Measurements from ENCODE around the gene RNF8.

- TF ChIP-seq MXI1 (IDR thresholded peaks at IDR 0.05; ENCODE audit: borderline replicate concordance, low read depth, low read length), result no peak
- TF ChIP-seq POLR2A (IDR thresholded peaks at IDR 0.05; ENCODE audit: low read depth, low read length), result no peak
- TF ChIP-seq, protein P1, sequence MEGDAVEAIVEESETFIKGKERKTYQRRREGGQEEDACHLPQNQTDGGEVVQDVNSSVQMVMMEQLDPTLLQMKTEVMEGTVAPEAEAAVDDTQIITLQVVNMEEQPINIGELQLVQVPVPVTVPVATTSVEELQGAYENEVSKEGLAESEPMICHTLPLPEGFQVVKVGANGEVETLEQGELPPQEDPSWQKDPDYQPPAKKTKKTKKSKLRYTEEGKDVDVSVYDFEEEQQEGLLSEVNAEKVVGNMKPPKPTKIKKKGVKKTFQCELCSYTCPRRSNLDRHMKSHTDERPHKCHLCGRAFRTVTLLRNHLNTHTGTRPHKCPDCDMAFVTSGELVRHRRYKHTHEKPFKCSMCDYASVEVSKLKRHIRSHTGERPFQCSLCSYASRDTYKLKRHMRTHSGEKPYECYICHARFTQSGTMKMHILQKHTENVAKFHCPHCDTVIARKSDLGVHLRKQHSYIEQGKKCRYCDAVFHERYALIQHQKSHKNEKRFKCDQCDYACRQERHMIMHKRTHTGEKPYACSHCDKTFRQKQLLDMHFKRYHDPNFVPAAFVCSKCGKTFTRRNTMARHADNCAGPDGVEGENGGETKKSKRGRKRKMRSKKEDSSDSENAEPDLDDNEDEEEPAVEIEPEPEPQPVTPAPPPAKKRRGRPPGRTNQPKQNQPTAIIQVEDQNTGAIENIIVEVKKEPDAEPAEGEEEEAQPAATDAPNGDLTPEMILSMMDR (conservative IDR thresholded peaks at IDR 0.05; ENCODE audit: low read depth, low read length), result no peak
Observed at GRCh38 chr6:37393381-37393929, 39.7 kb downstream of the RNF8 start.

Data from IMR-90 (cell line).